Pericardium fibroblast (primary cell): Measurements from ENCODE around the gene RETREG1. TPM values are rescaled to one million over a fixed set of nuclear protein-coding genes. Genes with fewer than 3 reads are reported as not detected.

Source experiments
- total RNA-seq: library from RNA; depleted of rRNA; stranded (reverse); fragments of >200 nt; gene quantifications from 2 replicates; pipeline ENCODE4 v1.2.3, GENCODE V29; 2015

Gene RETREG1
- 0.47 and 1.4 TPM in 2 replicates for total RNA-seq

DNA sequence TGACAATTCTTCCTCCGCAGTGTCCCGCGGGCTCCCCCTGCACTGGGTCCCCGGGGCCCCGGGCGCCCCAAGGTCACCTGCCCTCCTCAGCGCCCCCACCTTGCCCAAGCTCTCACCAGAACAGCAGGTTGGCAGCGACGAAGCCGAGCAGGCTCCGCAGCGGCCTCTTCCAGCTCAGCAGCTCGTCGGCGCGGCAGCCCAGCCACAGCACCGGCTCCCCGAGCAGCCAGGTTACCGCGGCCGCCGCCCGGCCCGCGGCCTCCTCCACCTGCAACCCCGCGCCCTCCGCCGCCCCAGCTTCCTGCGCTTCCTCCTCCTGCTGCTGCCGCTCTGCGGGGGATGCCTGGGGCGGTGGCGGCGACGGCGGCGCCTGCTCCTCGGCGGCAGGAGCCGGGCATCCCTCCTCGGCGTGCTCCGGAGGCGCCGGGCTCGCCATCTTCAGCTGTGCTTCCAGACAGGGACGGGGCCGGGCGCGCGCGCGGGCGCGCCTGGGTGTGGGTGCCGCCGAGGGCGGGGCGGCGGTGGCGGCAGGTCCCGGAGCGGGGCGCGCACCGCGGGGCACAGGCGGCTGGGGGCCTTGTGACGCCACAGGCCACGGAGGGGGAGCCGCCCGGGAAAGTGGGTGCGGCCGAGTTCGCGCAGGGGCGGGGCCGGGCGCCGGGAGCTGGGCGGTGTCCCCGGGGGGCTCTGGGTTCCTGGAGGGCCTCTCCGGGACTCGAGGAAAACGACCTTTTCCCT, at the start of gene RETREG1:
Gene RETREG1, minus strand, starts transcription at position 462 of the 738 bp plus-strand sequence. Its CDS starts 26 bp downstream, at position 436.

GRCh38 chr5:16465544-16466432, 151.0 kb downstream of the RETREG1 start, which contains the start of gene ZNF622:
TSS of gene ZNF622 (minus strand) at chr5:16465800. CDS start at chr5:16465665, 135 bp downstream.

Other genes starting within 250 kb of the RETREG1 start
- gene ZNF622, start 151.2 kb downstream of the RETREG1 start, total RNA-seq = 30.9 and 33.6 TPM in 2 replicates